LNCAP (cell line): ENCODE measurements around the gene CDH13.

ENCODE experiments used
- CTCF ChIP-seq: fragments of 450-650 bp; IDR thresholded peaks from 2 replicates; pipeline ENCODE4 v1.5.1; 2017; ENCODE audit warnings: mild to moderate bottlenecking

The CDH13 gene

GRCh38 chr16:82945420-82946101 is 318.8 kb downstream of the CDH13 start:
- no peak for TF ChIP-seq CTCF

- no peak for TF ChIP-seq CTCF
Measured at GRCh38 chr16:82947698-82948097, 320.9 kb downstream of the CDH13 start.

GRCh38 chr16:82949016-82949415 is 322.2 kb downstream of the CDH13 start:
- no peak for TF ChIP-seq CTCF

GRCh38 chr16:82953517-82953916 is 326.7 kb downstream of the CDH13 start:
- TF ChIP-seq CTCF = no peak

- no peak for TF ChIP-seq CTCF
Measured at GRCh38 chr16:82954224-82954929, 327.6 kb downstream of the CDH13 start.

- no peak for TF ChIP-seq CTCF
Measured at GRCh38 chr16:82955741-82956348, 329.1 kb downstream of the CDH13 start.

GRCh38 chr16:82957212-82957611 is 330.4 kb downstream of the CDH13 start:
- TF ChIP-seq CTCF = no peak
